Chondrocyte (in vitro differentiated cells): ENCODE results near the gene KCNT2. TPM values are rescaled to one million over a fixed set of nuclear protein-coding genes. Genes with fewer than 3 reads are reported as not detected.

Experiments
- DNase-seq: peaks from one replicate; pipeline ENCODE4 v3.0.0; 2021; ENCODE audit warnings: mixed read lengths, low spot score
- H3K27ac Mint-ChIP-seq: one replicate; pipeline ENCODE4 v1.8.0; 2021; ENCODE audit warnings: mild to moderate bottlenecking, moderate library complexity, mixed read lengths; ENCODE audit not compliant: unreplicated experiment
- H3K27me3 Mint-ChIP-seq: 2 replicates; pipeline ENCODE4 v1.8.0; 2021; ENCODE audit warnings: low read depth, mixed read lengths
- H3K36me3 Mint-ChIP-seq: 2 replicates; pipeline ENCODE4 v1.8.0; 2021; ENCODE audit warnings: low read depth, mixed read lengths
- H3K4me1 Mint-ChIP-seq: 2 replicates; pipeline ENCODE4 v1.8.0; 2021; ENCODE audit warnings: low read depth, mild to moderate bottlenecking, mixed read lengths
- H3K4me3 Mint-ChIP-seq: one replicate; pipeline ENCODE4 v1.8.0; 2021; ENCODE audit warnings: mild to moderate bottlenecking, moderate library complexity, mixed read lengths; ENCODE audit not compliant: unreplicated experiment
- H3K9me3 Mint-ChIP-seq: 2 replicates; pipeline ENCODE4 v1.8.0; 2021; ENCODE audit warnings: low read depth, mixed read lengths
- total RNA-seq: library from RNA; stranded (reverse); gene quantifications from 3 replicates; pipeline ENCODE4 v1.2.1, GENCODE V29; 2021
- TF ChIP-seq, protein P1 (sequence below): fragments of 200-600 bp; sonication (generic); IDR thresholded peaks from 2 replicates; pipeline ENCODE4 v1.5.0; 2021; ENCODE audit warnings: antibody characterized with exemption, mild to moderate bottlenecking, moderate library complexity

The KCNT2 gene
- total RNA-seq, 1 donor from 2014 or later: 13.4 TPM

DNA sequence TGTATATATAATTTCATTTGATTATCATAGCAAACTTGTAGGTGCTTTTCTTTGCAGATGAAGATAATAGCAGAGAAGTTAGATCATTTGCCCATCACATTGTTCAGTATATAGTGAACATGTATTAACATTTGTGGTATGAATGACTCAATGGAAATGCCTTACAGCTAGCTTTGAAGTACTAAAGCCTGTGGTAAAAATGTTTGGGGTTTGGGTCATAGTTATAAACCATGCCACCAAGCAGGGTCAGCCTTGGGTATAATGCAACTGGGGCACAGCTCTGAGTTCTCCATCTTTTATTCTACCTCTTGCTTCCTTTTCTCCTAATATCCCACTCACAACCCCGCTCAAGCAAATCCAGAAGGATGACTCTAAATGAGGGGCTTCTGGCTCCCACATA lies 141.6 kb downstream of the KCNT2 start:
- no peaks in the 10 kb centered on the region for H3K9me3 Mint-ChIP-seq
- H3K36me3 Mint-ChIP-seq: no peaks in the 10 kb centered on the region
- no peak for DNase-seq
- TF ChIP-seq, protein P1, sequence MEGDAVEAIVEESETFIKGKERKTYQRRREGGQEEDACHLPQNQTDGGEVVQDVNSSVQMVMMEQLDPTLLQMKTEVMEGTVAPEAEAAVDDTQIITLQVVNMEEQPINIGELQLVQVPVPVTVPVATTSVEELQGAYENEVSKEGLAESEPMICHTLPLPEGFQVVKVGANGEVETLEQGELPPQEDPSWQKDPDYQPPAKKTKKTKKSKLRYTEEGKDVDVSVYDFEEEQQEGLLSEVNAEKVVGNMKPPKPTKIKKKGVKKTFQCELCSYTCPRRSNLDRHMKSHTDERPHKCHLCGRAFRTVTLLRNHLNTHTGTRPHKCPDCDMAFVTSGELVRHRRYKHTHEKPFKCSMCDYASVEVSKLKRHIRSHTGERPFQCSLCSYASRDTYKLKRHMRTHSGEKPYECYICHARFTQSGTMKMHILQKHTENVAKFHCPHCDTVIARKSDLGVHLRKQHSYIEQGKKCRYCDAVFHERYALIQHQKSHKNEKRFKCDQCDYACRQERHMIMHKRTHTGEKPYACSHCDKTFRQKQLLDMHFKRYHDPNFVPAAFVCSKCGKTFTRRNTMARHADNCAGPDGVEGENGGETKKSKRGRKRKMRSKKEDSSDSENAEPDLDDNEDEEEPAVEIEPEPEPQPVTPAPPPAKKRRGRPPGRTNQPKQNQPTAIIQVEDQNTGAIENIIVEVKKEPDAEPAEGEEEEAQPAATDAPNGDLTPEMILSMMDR: no peak
- no peak overlapping the region for H3K4me3 Mint-ChIP-seq
- no peak overlapping the region for H3K27ac Mint-ChIP-seq
- no peaks in the 10 kb centered on the region for H3K27me3 Mint-ChIP-seq
- H3K4me1 Mint-ChIP-seq: peaks cover 13% of the 10 kb centered on the region

DNA sequence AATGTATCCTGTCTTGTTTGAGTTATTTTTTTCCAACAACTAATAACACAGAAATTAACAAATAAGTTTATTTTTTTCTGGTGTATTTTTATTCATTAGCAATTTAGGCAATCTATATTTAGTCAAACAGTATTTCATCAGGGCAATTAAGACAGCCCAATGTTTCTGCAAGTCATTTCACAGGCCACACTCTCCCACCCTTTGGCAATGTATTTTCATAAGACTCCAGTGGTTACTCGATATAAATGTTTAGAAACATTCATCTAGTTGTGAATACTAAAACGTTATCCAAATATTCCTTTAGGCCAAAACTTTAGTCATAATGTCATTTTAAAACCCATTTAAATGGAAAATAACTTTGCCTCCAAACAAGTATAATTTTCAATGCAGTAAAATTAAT lies 142.1 kb downstream of the KCNT2 start:
- Mint-ChIP-seq H3K9me3 (no peaks in the 10 kb centered on the region), H3K4me3 (no peak overlapping the region), H3K4me1 (peaks cover 13% of the 10 kb centered on the region), H3K27me3 (no peaks in the 10 kb centered on the region), H3K36me3 (no peaks in the 10 kb centered on the region), H3K27ac (no peak overlapping the region)
- DNase-seq: no peak
- TF ChIP-seq, protein P1: no peak

DNA sequence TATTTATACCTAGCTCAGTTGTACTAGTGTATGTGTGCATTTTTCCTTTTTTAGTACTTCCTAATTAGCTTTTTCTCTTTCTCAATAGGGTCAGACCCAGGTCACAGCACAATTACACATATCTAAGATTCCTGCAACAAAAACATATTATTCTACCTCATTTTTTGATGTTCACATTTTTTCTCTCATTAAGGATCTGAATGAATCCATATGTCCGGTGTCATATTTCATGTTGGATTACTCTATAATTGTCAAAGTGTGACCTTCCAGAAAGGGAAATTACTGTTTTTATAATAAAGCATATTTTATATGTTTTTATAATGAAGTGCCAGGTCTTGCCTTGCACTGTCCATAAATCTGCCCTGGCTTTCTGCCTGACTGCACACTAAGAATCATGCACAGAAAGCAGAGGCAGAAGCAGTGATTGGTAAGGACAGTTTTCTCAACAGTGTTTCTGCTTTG lies 143.7 kb downstream of the KCNT2 start:
- no peak overlapping the region for H3K27ac Mint-ChIP-seq
- TF ChIP-seq, protein P1: no peak
- H3K27me3 Mint-ChIP-seq: no peaks in the 10 kb centered on the region
- no peaks in the 10 kb centered on the region for H3K36me3 Mint-ChIP-seq
- no peak for DNase-seq
- H3K4me3 Mint-ChIP-seq: no peak overlapping the region
- no peaks in the 10 kb centered on the region for H3K9me3 Mint-ChIP-seq
- peaks cover 13% of the 10 kb centered on the region for H3K4me1 Mint-ChIP-seq

DNA sequence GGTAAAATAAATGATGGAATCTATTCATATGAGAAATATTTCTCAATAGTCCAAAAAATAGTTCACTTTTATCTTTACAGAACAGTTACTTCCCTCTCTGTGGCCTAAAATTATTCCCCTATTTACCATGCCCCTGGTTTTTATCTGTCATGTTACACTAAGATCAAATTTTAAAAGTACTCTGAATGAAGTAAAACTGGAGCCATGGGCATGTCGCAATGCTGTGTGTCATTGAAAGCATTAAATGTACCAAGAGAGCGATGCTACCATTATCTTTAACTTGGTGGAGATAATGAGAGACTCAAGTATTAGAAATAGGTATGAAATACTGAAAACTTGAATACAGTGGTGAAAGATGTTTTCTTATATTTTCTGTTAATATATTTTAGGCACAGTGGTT lies 146.2 kb downstream of the KCNT2 start:
- Mint-ChIP-seq H3K27me3 (no peaks in the 10 kb centered on the region), H3K36me3 (peaks cover 1% of the 10 kb centered on the region), H3K4me3 (no peak overlapping the region), H3K27ac (no peak overlapping the region), H3K4me1 (peaks cover 10% of the 10 kb centered on the region), H3K9me3 (no peaks in the 10 kb centered on the region)
- no peak for DNase-seq
- TF ChIP-seq, protein P1: no peak

DNA sequence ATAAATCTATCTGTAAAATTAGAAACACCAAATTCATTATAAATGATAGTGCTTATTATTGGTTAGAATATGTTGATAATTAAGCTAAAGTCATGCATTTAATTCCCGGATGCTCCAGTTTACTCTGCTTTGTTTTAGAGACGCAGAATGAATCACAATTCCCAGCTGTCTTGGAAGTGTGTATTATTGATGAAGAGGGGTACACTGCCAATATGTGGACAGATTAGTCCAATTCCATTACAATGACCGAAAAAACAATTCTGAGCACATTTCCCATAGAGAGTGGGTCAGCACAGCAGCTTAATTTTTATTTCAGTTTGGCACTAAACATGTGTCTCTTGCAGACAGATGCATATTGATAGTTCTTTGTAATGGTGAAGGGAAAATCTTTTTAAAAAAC lies 146.7 kb downstream of the KCNT2 start:
- DNase-seq: no peak
- Mint-ChIP-seq H3K9me3 (no peaks in the 10 kb centered on the region), H3K27ac (no peak overlapping the region), H3K4me1 (peaks cover 6% of the 10 kb centered on the region), H3K36me3 (peaks cover 1% of the 10 kb centered on the region), H3K4me3 (no peak overlapping the region), H3K27me3 (no peaks in the 10 kb centered on the region)
- TF ChIP-seq, protein P1: no peak
